Measurements from ENCODE around the gene CALCOCO1.

DNA sequence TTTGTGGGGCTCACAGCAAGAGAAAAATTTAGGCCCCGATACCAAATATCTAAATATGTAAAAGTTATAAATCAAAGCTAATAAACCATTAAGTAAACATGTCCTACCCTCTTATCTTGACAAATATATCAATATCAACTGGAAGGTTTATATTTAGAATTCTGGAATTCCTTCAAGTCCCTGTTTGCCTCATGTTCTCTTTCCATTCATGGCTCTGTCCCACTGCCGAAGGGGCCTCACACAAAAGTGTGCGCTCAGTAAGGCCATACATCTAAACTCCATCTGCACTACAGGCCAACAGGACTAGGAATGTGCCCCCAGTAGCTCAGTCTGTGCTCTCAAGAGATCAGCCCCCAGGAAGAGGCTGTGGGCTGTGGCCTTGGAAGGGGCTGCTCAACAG is 40.8 kb downstream of the CALCOCO1 start:
- TF ChIP-seq, protein P1, sequence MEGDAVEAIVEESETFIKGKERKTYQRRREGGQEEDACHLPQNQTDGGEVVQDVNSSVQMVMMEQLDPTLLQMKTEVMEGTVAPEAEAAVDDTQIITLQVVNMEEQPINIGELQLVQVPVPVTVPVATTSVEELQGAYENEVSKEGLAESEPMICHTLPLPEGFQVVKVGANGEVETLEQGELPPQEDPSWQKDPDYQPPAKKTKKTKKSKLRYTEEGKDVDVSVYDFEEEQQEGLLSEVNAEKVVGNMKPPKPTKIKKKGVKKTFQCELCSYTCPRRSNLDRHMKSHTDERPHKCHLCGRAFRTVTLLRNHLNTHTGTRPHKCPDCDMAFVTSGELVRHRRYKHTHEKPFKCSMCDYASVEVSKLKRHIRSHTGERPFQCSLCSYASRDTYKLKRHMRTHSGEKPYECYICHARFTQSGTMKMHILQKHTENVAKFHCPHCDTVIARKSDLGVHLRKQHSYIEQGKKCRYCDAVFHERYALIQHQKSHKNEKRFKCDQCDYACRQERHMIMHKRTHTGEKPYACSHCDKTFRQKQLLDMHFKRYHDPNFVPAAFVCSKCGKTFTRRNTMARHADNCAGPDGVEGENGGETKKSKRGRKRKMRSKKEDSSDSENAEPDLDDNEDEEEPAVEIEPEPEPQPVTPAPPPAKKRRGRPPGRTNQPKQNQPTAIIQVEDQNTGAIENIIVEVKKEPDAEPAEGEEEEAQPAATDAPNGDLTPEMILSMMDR (IDR thresholded peaks at IDR 0.05; ENCODE audit: control extremely low read depth in 1 of 3, insufficient read depth in 1 of 3, low read depth in 1 of 3, low read length in 3 of 3): no peak
- no peak for TF ChIP-seq POLR2A (IDR thresholded peaks at IDR 0.05; ENCODE audit: control extremely low read depth in 1 of 2, low read depth in 2 of 2, low read length in 2 of 2)
- no peak for TF ChIP-seq SP1 (IDR thresholded peaks at IDR 0.05; ENCODE audit: low read depth, low read length)
- no peak for TF ChIP-seq RAD21 (IDR thresholded peaks at IDR 0.05 in 1 of 2, conservative IDR thresholded peaks at IDR 0.05 in 1 of 2; ENCODE audit: low read depth in 2 of 2, low read length in 2 of 2)
- TF ChIP-seq CEBPB (IDR thresholded peaks at IDR 0.05; ENCODE audit: low read depth, low read length): no peak
- TF ChIP-seq TAF1 (IDR thresholded peaks at IDR 0.05; ENCODE audit: low read depth, low read length): no peak
